Left renal cortex interstitium (tissue), 4 donors: ENCODE measurements around the gene THY1. TPM values are rescaled to one million over a fixed set of nuclear protein-coding genes. Genes with fewer than 3 reads are reported as not detected.

Source experiments
- DNase-seq, 4 donors: peaks; one replicate each; pipeline ENCODE4 v3.0.0-alpha.2; 2013; ENCODE audit warnings: low read depth in 4 of 4, low spot score in 2 of 4, missing footprints in 1 of 4
- polyA plus RNA-seq, 4 donors: library from polyadenylated mRNA; unstranded; fragments of 120-200 nt; gene quantifications; one replicate each; pipeline ENCODE4 v1.2.1, GENCODE V29; 2013; ENCODE audit not compliant: insufficient read length in 4 of 4

THY1 gene
- polyA plus RNA-seq, 4 donors, result 64.0 to 111 (median 87.4) TPM

- no peak for DNase-seq
Observed at GRCh38 chr11:119372260-119373058, 50.5 kb downstream of the THY1 start.

- no peak for DNase-seq
Observed at GRCh38 chr11:119371778-119372182, 51.2 kb downstream of the THY1 start.

GRCh38 chr11:119371067-119371601, 51.8 kb downstream of the THY1 start:
- DNase-seq, result no peak

GRCh38 chr11:119370486-119371046, 52.4 kb downstream of the THY1 start:
- no peak for DNase-seq

GRCh38 chr11:119369132-119369925, 53.6 kb downstream of the THY1 start:
- no peak for DNase-seq

GRCh38 chr11:119368121-119369034, 54.6 kb downstream of the THY1 start:
- DNase-seq, result no peak

GRCh38 chr11:119367661-119368120, 55.3 kb downstream of the THY1 start:
- no peak for DNase-seq

Other genes with a start within 250 kb of the THY1 start
- gene NHERF4, start 237.7 kb downstream of the THY1 start, polyA plus RNA-seq, result 10 to 100 TPM; 10.9 to 22.2 (median 16.3) TPM
- gene CBL, start 216.8 kb downstream of the THY1 start, polyA plus RNA-seq, result 10 to 100 TPM; 16.1 to 20.9 (median 18.6) TPM
- gene MCAM, start 106.0 kb downstream of the THY1 start, polyA plus RNA-seq, result 10 to 100 TPM; 52.1 to 58.3 (median 55.0) TPM
- gene RNF26, start 88.6 kb downstream of the THY1 start, polyA plus RNA-seq, result 10 to 100 TPM; 28.1 to 40.8 (median 32.7) TPM
- gene C1QTNF5, start 82.3 kb downstream of the THY1 start, polyA plus RNA-seq, result 10 to 100 TPM; 22.0 to 43.2 (median 26.9) TPM
- gene MFRP, start 76.5 kb downstream of the THY1 start, polyA plus RNA-seq, result not detected
- gene USP2, start 41.5 kb downstream of the THY1 start, polyA plus RNA-seq, result 10 to 100 TPM in 2 of 4 donors, 1 to 10 TPM in 2; 7.4 to 14.9 (median 10.1) TPM